PC-9 (cell line): Measurements from ENCODE around the gene ADGRL3. TPM values are rescaled to one million over a fixed set of nuclear protein-coding genes. Genes with fewer than 3 reads are reported as not detected.

Experiments
- BruUV-seq: library from RNA; stranded (reverse); fragments of 400-500 nt; replicated peaks from 2 replicates; lab custom pipeline; 2021; lab: Mats Ljungman, UMichigan
- CTCF ChIA-PET: fragments of 300-600 bp; sonication (Branson Sonifier 250); formaldehyde crosslinking; loops from one replicate; lab custom pipeline; 2022; ENCODE audit warnings: antibody characterized with exemption; lab: Charles Lee
- POLR2A ChIA-PET: fragments of 300-600 bp; sonication (Branson Sonifier 250); formaldehyde crosslinking; loops from one replicate; lab custom pipeline; 2022; ENCODE audit warnings: antibody characterized with exemption; ENCODE audit not compliant: unreplicated experiment; lab: Charles Lee
- DNase-seq, 2 experiments: peaks; one replicate each; pipeline versions ENCODE4 v3.0.0 to v3.0.0-alpha.2; 2015 to 2022; ENCODE audit warnings: mixed read lengths in 1 of 2
- H2AFZ ChIP-seq: fragments of 200-600 bp; sonication (generic); 2 replicates; pipeline ENCODE4 v1.8.1; 2017; ENCODE audit warnings: antibody characterized with exemption
- H3F3A ChIP-seq: fragments of 200-600 bp; sonication (generic); 2 replicates; pipeline ENCODE4 v1.8.1; 2017; ENCODE audit warnings: antibody characterized with exemption, mild to moderate bottlenecking, low read depth; ENCODE audit not compliant: insufficient read depth
- H3K27ac ChIP-seq: fragments of 200-600 bp; sonication (generic); 2 replicates; pipeline ENCODE4 v1.6.1; 2016; ENCODE audit warnings: mixed run types
- H3K27me3 ChIP-seq: fragments of 200-600 bp; sonication (generic); 2 replicates; pipeline ENCODE4 v1.6.1; 2016; ENCODE audit warnings: low read depth, mixed run types; ENCODE audit not compliant: insufficient read depth
- H3K36me3 ChIP-seq: fragments of 200-600 bp; sonication (generic); 2 replicates; pipeline ENCODE4 v1.6.1; 2016; ENCODE audit warnings: low read depth, mixed run types
- H3K4me1 ChIP-seq: fragments of 200-600 bp; sonication (generic); replicated peaks from 2 replicates; pipeline ENCODE4 v1.6.1; 2016; ENCODE audit warnings: mixed run types; ENCODE audit not compliant: insufficient read depth
- H3K4me2 ChIP-seq: fragments of 200-600 bp; sonication (generic); 2 replicates; pipeline ENCODE4 v1.6.1; 2017; ENCODE audit warnings: mixed run types
- H3K4me3 ChIP-seq: fragments of 200-600 bp; sonication (generic); 2 replicates; pipeline ENCODE4 v1.6.1; 2016; ENCODE audit warnings: mixed run types
- H3K79me2 ChIP-seq: fragments of 200-600 bp; sonication (generic); 2 replicates; pipeline ENCODE4 v1.6.1; 2017; ENCODE audit warnings: low read depth, mixed run types
- H3K9me2 ChIP-seq: fragments of 200-600 bp; sonication (generic); 2 replicates; pipeline ENCODE4 v1.8.1; 2017; ENCODE audit warnings: mild to moderate bottlenecking; ENCODE audit not compliant: insufficient read depth
- H3K9me3 ChIP-seq: fragments of 200-600 bp; sonication (generic); 2 replicates; pipeline ENCODE4 v1.8.1; 2016; ENCODE audit warnings: low read depth; ENCODE audit not compliant: insufficient read depth
- H4K20me1 ChIP-seq: fragments of 200-600 bp; sonication (generic); 2 replicates; pipeline ENCODE4 v1.8.1; 2017; ENCODE audit not compliant: insufficient read depth
- CTCF ChIP-seq: fragments of 200-600 bp; sonication (generic); conservative IDR thresholded peaks from 2 replicates; pipeline ENCODE4 v1.6.1; 2017; ENCODE audit warnings: mixed run types, antibody characterized with exemption, mild to moderate bottlenecking, moderate library complexity
- EZH2 ChIP-seq: fragments of 200-600 bp; sonication (generic); IDR thresholded peaks from 2 replicates; pipeline ENCODE4 v1.8.0; 2017; ENCODE audit warnings: antibody characterized with exemption, low read depth
- intact Hi-C: fragments of 100-400 bp; cut with micrococcal nuclease; formaldehyde crosslinking; loops from one replicate; pipeline ENCODE4 v1.10.0; 2022; ENCODE audit not compliant: unreplicated experiment
- total RNA-seq: library from RNA; stranded (reverse); gene quantifications from 2 replicates; pipeline ENCODE4 v1.2.3, GENCODE V29; 2021

The ADGRL3 gene
- total RNA-seq, 1 experiment from 2014 or later, result 1.6 TPM

DNA sequence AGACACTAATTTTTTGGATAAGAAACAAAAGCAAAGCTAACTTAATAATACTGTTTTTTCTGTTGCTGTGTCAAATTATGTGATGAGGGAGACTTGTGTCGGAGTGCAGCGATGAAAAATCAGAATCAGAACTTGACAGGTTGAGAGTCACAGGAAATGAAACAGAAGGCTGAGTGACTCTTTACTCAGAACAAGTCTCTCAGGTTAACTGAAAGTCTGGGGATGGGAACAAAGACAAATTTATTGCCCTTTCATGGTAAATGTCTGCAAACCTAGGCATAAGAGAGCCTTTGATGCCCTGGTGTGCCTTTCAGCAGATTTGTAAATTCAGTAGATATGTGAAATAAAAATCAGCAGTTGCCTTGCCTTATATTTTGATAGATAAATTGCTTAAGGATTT is 96.0 kb downstream of the ADGRL3 start:
- intact Hi-C loops, result no loop called here
- H3K4me3 ChIP-seq, result no peak overlapping the region
- H3K9me2 ChIP-seq, result no peaks in the 10 kb centered on the region
- ChIA-PET CTCF (no interaction called here), POLR2A (no interaction called here)
- H3K79me2 ChIP-seq, result no peaks in the 10 kb centered on the region
- H3F3A ChIP-seq, result no peaks in the 10 kb centered on the region
- TF ChIP-seq CTCF (no peak), EZH2 (no peak)
- no peaks in the 10 kb centered on the region for H3K27me3 ChIP-seq
- no peaks in the 10 kb centered on the region for H3K4me1 ChIP-seq
- BruUV-seq, result no TSS peak
- no peaks in the 10 kb centered on the region for H4K20me1 ChIP-seq
- no peak overlapping the region for H3K27ac ChIP-seq
- no peaks in the 10 kb centered on the region for H3K9me3 ChIP-seq
- H3K4me2 ChIP-seq, result no peak overlapping the region
- H3K36me3 ChIP-seq, result no peaks in the 10 kb centered on the region
- no peak overlapping the region for H2AFZ ChIP-seq
- DNase-seq, result no peak

DNA sequence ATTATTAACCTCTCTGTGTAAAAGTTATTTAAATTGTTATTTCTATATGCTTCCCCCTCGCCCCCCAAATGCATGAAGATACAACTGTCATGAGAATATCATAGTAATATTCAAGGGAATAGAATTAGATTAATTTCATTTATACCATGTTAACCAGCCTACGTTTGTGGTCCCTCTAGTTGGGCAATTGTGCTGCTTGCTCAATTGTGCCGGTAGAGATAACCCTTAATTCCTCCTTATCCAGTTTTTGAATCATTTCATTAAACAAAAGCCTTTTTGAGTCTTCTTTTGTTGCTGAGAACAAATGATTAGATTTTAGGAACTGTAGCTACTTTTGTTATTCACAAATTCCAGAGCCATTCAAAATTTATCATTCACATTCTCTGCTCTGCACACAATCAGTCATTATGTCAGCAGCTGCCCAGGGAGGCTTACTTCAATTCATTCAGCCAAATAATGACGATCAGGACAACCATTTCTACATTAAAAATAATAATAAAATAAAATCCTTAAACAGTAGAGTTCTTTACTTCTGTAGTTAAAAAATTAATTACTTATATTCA is 98.1 kb downstream of the ADGRL3 start:
- BruUV-seq, result no TSS peak
- CTCF ChIA-PET, result no interaction called here
- no peaks in the 10 kb centered on the region for H3K9me2 ChIP-seq
- H3K27ac ChIP-seq, result no peak overlapping the region
- H3K4me1 ChIP-seq, result no peaks in the 10 kb centered on the region
- POLR2A ChIA-PET, result no interaction called here
- no peak overlapping the region for H3K4me3 ChIP-seq
- no peak for DNase-seq
- no peaks in the 10 kb centered on the region for H3F3A ChIP-seq
- H3K36me3 ChIP-seq, result no peaks in the 10 kb centered on the region
- no peaks in the 10 kb centered on the region for H3K9me3 ChIP-seq
- TF ChIP-seq CTCF (no peak), EZH2 (no peak)
- H2AFZ ChIP-seq, result no peak overlapping the region
- no peaks in the 10 kb centered on the region for H4K20me1 ChIP-seq
- no peaks in the 10 kb centered on the region for H3K79me2 ChIP-seq
- intact Hi-C loops, result no loop called here
- H3K4me2 ChIP-seq, result no peak overlapping the region
- no peaks in the 10 kb centered on the region for H3K27me3 ChIP-seq

DNA sequence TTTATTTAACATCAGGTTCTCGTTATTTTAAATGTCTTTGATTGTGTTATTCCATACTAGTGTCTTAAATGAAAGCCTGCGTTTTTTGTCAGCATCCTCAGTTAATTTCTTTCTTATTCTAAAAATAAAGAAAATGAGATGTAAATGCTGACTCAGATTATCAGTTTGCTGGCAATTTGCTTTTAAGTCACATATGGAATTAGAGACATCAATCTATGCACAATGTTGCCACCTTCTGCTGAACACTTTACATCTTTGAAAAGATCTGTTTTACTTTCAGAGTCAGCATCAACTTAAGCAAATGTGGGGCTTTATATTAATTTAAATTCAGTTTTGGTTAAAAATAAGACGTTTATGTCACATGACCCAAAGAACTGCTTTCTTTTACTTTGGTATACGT is 99.2 kb downstream of the ADGRL3 start:
- Histone ChIP-seq H2AFZ (no peak overlapping the region), H3K9me2 (no peaks in the 10 kb centered on the region), H3K27ac (no peak overlapping the region), H3K27me3 (no peaks in the 10 kb centered on the region), H3K79me2 (no peaks in the 10 kb centered on the region), H3K4me3 (no peak overlapping the region), H3K36me3 (no peaks in the 10 kb centered on the region), H4K20me1 (no peaks in the 10 kb centered on the region), H3K9me3 (no peaks in the 10 kb centered on the region), H3F3A (no peaks in the 10 kb centered on the region), H3K4me1 (no peaks in the 10 kb centered on the region), H3K4me2 (no peak overlapping the region)
- DNase-seq, result no peak
- ChIA-PET CTCF (no interaction called here), POLR2A (no interaction called here)
- TF ChIP-seq EZH2 (no peak), CTCF (no peak)
- intact Hi-C loops, result no loop called here
- BruUV-seq, result no TSS peak
